Panc1 (cell line): ENCODE results near the gene SORCS1.

Experiments used
- POLR2AphosphoS5 ChIP-seq: IDR thresholded peaks from 2 replicates; pipeline ENCODE4 v1.6.1; 2012; ENCODE audit warnings: mild to moderate bottlenecking, low read depth, low read length, moderate library complexity
- TF ChIP-seq, protein P1 (sequence below): fragments of 450-650 bp; IDR thresholded peaks from 2 replicates; pipeline ENCODE4 v1.5.1; 2017; ENCODE audit warnings: mild to moderate bottlenecking

DNA sequence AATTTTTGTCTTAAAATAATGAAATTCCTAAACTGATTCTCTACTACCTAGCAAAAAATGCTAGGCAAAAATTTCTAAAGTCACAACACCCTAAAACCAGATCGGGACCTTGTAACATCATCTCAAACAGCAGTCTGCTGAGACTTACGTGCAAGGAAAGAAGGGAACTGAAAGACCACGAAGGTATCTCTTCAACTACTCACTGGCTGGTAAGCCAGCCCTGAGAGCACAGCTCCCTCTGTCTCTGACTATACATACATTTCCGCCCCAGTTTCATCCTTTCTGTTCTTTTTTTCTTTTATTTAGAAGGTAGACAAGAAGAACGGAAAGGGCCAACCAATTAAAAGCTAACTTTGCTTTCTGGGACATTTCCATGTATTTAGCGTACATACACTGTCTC, 15.6 kb downstream of the SORCS1 start:
- TF ChIP-seq, protein P1, sequence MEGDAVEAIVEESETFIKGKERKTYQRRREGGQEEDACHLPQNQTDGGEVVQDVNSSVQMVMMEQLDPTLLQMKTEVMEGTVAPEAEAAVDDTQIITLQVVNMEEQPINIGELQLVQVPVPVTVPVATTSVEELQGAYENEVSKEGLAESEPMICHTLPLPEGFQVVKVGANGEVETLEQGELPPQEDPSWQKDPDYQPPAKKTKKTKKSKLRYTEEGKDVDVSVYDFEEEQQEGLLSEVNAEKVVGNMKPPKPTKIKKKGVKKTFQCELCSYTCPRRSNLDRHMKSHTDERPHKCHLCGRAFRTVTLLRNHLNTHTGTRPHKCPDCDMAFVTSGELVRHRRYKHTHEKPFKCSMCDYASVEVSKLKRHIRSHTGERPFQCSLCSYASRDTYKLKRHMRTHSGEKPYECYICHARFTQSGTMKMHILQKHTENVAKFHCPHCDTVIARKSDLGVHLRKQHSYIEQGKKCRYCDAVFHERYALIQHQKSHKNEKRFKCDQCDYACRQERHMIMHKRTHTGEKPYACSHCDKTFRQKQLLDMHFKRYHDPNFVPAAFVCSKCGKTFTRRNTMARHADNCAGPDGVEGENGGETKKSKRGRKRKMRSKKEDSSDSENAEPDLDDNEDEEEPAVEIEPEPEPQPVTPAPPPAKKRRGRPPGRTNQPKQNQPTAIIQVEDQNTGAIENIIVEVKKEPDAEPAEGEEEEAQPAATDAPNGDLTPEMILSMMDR, result no peak
- TF ChIP-seq POLR2AphosphoS5, result no peak
